Activated T-helper 9 cell treated with anti-CD3 and anti-CD28 coated beads, Interleukin-2, amount 50 U/mL, for 16 hours (primary cell): ENCODE results near the gene LMAN2.
A peak's percentile ranks its signal among the peaks of the same experiment; 100 is the strongest.
"Not testable (repeated sequence)": the region's sequence is repeated elsewhere in the genome, so short reads cannot be mapped to it uniquely, and the experiment has no call there.

Experiments
- DNase-seq: peaks from one replicate; pipeline ENCODE4 v3.0.0-alpha.2; 2020; ENCODE audit warnings: low read depth

The LMAN2 gene

DNA sequence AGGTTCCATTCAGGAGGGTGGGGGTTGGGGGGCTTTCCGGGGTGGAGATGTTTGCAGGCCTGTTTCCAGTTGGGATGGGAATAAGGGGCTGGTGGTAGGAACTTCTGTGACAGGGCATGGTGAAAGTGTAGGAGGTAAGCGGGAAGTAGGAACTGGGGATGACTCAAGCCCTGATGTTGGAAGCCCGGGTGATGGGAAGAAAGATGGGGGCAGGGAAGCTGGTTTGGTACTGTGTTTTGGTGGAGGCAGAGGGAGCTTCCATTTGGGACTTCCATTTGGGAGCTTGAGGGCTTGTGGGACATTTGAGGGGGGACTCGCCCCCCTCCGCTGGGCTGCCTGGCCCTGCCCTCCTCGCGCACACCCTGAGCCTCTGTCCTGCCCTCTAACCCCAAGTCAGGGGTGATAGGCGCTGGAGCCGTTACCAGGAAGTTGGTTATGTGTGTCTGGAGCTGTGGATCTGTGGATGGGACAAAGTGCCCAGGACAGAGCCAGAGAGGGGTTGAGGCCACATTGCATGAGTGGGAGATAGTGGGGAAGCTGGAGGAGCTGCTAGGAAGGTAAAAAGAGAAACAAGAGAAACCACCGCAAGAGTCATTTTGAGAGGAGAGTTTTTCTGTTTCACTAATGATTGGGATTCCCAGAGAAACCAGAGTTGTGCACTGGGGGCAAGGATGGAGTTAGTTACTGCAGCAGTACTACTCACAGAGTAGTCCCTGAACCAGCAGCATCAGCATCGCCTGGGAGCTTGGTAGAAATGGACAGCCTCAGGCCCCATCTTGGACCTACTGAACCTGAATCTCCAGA, 12.9 kb upstream of the LMAN2 start:
- no peak for DNase-seq

DNA sequence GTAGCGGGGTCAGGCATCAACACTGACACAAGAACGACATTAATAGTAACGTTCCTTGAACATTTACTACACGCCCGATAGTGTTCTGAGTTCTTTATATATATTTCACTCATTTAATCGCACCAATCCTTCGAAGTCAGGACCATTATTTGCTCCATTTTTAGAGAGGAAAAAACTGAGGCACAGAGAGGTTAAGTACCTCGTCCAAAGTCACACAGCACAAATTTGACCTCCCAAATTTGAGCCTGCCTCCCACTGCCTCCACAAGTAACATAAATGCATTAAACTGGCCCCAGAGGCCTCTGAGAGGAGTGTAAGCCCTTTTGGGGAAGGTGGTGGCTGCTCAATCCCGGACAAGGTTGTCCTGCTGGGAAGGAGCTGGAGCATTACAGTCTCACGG, 12.1 kb upstream of the LMAN2 start:
- DNase-seq: no peak

DNA sequence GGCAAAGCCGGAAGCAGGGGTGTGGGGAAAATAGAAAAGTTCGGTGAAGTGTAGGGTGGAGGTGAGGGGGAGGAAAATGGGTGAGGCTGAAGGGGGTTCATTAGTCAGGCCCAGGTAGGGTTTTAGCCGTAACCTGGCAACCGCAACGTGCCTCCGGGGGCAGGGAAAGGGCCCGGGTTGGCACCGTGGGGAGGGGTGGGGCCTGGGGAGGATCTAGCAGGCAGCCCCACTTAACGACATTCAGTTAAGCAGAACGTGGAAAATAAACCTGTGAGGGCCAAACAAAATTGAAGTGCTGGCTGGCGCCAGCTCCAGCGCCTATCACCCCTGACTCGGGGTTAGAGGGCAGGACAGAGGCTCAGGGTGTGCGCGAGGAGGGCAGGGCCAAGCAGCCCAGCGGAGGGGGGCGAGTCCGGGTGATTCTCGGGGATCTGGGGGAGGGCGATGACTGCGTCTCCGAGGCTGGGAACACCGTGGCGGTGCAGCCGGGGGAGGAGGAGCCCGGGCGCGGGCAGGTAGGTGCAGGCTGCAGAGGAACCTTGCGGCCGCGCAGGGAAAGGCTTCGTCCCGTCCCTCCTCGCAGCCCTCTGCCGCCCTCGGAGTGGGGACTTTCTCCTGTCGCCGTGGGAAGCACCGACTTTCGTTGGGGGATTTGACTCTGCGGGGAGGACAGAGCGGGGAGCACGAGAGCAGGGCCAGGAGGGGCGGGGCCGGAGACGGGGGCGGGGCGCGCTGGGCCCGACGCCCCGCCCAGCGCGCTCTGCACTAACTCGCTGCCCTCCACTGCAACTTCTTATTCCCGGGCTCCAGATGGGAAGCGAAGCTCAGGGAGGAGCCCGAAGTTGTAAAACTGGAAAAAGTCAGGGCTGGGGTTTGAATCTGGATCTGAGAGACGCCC, 11.4 kb upstream of the LMAN2 start:
- peak; percentile 62 for DNase-seq

DNA sequence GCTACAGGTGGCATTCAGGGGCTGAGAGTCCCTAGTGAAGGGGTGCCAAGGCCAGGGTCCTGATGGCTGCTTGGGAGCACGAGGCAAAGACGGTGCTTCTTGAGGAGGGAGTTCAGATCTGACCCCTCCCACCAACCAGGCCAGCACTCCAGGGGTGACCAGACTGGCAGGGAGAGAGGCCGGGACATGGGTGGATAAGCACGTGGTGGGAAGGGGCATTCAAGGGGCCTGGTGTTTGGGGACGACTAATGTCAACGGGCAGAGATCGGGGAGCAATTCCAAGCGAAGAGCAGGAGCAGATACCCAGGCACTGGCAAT, 10.8 kb upstream of the LMAN2 start:
- no peak for DNase-seq

DNA sequence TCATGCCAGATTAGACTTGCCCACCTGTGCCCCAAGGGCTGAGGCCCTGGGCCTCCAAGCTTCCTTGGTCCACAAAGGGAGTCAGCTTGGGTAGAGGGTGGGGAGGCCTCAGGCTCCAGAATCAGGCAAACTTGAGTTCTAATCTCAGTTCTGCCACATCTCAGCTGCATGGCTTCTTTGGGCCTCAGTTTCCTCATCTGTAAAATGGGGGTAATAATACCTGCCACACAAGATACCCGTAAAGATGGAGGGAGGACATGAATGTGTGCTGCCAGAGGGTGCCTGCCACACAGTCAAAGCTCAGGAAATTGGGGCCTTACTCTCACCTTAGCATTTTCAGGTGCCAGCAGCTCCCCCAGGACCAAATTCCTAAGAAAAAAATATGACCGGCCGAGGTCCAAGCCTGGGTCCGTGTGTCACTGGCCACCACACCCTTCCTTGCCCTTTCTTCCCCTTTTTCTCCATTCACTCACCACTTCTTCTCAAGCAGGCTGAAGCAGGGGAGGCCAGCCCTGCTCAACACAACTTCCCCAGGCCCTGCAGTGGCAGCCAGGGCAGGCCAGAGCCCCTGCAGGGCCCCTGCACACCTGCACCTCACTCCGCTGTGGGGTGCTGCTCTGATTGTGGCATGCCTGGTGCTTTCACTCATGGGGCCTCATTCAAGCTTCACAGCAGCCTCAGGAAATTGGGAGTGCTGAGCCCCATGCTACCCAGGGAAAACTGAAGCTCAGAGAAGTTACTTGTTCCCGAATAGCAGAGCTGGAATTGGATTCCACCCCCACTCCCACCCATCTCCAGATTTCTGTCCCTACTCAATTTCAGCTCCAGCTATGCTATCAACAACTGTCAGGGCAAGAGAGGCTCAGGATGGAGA, 10.2 kb upstream of the LMAN2 start:
- DNase-seq: no peak

DNA sequence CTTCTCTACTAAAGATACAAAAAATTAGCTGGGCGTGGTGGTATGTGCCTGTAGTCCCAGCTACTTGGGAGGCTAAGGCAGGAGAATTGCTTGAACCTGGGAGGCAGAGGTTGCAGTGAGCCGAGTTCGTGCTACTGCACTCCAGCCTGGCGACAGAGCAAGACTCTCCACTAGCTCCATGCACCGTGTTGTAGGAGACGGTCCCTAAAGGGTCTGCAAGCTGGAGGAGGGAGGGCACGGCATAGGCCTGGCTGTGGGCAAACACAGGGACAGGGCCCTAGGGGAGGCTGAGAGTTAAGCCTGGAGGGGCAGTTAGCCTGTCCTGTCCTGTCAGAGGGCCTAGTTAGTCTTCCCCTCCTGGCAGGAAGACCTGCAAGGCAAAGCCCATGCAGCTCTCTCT, 9.3 kb upstream of the LMAN2 start:
- DNase-seq: not testable (repeated sequence)

DNA sequence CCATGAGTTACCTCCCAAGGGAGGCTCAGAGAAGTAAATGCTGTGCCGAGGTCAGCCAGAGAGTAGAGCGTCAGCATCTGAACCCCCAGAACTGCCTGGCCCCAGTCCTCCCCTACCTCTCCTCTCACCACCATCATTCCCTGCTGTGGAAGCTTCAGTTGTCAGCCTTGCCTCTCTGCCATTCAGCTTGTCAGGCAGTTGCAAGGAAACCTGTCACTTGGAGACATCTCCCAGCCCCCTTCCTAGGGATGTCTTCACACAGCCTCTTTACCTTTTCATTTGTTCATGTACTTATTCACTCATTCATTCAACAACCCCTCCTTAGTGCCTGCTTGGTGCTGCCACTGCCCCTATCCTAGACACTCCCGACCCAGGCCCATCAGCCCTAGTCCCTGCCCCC, 8.4 kb upstream of the LMAN2 start:
- no peak for DNase-seq

DNA sequence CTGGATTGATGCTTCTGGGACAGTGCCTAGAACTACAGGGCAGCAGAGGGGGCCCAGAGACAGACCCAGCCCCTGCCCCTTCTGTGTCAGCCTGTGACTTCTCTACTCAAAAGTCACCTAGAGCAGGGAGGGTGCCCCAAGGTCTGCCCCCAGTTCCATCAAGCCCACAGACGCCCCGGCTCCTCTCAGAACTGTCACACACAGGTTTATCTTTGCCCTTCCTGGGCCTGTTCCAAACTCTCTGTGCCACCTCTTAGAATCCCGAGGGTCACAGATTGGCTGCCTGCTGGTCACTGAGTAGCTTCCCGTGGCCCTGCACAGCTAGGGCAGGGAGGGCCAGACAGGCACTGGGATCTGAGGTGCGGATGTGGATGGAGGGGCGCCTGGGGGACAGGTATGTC, 8.0 kb upstream of the LMAN2 start:
- no peak for DNase-seq

DNA sequence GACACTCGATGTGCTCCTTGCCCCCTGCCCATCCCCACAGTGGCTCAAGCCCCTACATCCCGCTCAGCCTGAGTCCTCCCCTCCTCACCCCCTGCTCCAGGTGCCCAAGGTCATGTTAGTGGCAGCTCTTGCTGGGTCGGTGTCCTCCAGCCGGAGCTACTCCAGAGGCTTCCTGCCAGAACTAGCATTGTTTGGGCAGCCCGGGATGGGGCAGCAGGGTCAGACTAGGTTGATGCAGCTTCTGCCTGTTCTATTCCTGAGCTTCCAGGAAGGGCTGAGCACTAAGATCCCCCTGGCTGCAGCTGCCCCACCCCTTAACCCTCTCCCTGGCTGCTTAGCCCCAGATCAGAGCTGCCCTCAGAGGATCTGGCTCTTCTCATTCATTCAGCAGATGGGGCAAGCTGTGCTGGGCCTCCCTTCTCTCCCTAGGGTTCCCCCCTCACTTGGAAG, 6.9 kb upstream of the LMAN2 start:
- DNase-seq: no peak

DNA sequence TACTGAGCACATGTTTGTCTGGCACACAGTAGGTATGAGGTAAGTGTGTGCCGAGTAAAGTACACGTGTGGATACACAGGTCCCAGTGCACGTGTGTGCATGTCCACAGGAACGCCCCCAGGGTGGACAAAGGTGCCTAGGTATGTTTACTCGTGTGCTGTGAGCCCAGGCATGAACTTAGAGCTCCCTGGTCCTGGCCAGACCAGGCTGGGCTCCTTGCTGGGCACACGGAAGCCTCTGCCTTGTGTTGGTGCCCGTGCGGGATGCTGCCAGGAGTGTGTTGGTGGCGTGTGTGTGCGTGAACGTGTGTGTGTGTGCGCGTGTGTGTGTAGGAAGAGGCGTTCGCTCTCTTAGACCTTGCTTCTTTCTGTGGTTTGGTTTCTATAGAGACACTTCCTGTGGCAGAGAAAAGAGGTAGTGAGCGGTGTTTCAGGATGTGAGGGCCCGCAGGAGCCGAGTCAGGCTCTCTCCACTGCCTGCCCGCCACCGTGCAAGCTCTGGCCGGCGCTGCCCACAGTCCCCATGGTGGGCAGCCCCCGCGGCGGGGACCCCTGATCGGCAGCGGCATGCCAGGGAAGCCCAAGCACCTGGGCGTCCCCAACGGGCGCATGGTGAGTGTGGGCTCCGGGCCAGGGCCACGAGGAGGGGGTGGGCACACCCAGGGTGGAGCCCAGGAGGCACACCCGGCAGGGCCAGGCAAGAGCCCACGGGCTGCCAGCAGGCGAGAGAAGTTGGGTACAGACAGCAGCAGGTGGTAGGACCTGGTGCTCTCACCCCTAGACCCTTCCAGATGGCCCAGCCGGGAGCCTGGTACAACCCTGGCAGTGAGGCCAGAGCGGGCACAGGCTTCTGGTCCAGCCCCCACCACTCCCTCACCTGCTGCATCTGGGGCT, 6.2 kb upstream of the LMAN2 start, which contains the start of gene RGS14:
Gene RGS14 (plus strand): TSS at position 466 of the 893 bp plus-strand sequence. CDS start 101 bp downstream, at position 567.
- DNase-seq: peak; percentile 54

DNA sequence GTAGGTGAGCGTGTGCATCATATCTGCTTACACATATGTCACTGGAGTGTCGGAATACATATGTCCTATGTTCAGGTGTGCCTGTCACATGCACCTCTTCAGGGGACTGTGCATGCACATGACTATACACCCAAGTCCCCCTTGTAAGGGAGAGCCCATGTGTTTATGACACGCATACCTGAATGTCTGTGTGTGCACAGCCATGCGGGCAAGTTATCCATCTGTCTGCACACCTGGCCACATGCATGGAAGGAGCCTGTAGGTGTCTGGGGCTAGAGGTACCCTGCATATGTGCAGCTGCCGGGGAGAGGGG, 5.6 kb upstream of the LMAN2 start:
- DNase-seq: no peak

DNA sequence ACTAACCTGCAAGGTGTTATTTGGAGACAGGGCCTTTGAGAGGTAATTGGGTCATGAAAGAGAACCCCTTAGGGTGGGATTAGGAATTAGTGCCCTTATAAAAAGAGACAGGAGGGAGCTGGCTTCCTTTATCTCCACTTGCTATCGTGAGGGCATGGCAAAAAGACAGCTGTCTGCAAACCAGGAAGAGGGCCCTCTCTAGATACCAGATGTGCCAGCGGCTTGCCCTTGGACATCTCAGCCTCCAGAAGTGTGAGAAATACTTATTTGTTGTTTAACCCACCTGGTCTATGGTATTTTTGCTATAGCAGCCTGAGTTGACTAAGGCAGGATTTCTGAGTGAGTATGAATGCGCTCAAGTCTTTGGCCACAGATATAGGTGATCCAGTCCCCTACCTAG, 5.3 kb upstream of the LMAN2 start:
- DNase-seq: no peak

DNA sequence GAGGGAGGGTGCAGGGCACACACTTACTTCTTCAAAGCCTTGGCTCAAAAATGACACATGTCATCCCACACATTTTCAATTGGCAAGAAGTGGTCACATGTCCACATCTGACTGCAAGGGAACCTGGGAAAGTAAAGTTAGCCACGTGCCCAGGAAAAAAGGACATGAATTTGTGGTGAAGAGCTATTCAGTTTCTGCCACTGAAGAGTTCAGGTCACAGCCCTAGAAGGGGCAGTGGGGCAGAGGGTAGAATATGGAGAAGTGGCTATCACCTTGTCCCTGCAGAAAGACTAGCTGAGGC, 4.3 kb upstream of the LMAN2 start:
- DNase-seq: no peak

DNA sequence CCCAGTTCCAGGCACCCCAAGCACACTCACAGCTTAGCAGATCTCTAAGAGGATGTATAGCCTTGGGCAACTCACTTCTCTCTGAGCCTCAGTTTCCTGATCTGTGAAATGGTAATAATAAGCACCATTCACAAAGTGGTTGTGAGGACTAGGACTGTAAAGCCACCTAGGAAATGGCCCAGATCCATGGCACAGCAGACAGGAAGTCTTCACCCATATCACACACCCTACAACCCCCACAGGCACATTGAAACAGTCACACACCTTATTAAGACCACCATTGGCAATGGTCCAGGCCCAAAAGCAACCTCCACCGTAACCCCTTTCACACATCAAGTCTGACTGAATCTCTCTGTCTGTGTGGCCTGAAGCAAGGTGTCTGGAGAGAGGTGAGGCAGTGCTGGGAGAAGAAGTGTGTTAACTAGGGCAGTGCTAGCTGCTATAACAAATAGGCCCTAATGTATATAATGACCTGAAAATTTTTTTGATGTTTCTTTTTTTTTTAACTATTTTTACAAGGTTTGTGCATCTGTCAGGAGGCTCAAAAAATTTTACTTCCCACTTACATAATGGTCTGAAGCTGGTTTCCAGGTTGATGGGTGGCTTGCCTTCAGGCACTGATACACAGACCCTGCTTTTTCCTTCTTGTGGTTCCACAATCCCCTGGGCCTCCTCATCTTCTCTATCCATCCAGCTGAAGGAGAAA, 3.8 kb upstream of the LMAN2 start:
- DNase-seq: no peak

DNA sequence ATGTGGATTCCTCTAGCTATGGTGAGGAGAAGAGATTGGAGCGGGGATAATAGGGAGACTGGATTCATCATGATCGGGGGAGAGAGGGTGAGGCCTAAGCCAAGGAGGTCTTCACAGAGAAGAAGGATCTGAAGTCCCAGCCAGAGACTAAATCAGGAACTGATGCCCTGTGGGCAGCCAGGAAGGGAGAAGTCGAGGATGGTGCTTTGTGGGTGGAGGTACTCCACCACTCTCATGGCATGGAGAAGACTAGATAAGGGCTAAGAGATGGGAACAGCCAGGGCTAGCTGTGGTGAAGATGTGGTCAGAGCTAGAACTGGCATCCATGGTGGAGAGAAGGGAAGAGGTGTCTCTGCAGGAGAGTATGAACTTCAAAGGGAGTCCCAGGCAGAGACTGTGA, 3.2 kb upstream of the LMAN2 start:
- no peak for DNase-seq

DNA sequence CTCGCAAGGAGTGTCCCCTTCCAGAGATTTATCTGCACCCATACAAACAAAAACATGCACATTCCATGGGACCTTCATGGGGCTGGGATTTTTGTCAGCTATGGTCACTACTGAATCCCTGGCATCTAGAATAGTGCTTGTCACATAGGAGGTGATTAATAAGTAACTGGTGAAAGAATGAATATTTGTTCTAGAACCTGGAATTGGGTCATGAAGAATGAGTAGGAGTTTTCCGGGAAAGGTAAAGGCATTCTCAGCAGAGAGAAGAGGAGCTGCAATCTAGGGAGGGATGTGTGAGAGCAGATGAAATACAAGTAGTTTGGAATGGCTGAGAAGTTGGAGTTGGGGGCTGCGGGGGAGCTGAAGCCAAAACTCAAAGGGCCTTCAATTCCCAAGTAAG, 2.8 kb upstream of the LMAN2 start:
- DNase-seq: no peak

DNA sequence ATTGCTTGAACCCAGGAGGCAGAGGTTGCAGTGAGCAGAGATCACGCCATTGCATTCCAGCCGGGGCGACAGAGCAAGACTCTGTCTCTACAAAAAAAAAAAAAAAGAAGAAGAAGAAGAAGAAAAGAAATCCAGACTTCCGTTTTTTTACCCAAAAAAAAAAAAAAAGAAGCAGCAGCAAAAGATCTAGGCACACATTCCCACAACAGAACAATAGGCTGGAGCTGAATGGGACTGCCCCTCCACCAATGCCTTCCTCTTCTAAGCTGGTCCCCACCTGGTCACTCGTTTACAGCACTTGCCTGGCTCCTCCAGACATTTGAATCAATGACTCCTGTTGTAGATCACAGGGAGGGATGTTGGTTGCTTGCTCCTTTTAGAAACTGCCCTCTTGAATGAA, 1.6 kb upstream of the LMAN2 start:
- no peak for DNase-seq

DNA sequence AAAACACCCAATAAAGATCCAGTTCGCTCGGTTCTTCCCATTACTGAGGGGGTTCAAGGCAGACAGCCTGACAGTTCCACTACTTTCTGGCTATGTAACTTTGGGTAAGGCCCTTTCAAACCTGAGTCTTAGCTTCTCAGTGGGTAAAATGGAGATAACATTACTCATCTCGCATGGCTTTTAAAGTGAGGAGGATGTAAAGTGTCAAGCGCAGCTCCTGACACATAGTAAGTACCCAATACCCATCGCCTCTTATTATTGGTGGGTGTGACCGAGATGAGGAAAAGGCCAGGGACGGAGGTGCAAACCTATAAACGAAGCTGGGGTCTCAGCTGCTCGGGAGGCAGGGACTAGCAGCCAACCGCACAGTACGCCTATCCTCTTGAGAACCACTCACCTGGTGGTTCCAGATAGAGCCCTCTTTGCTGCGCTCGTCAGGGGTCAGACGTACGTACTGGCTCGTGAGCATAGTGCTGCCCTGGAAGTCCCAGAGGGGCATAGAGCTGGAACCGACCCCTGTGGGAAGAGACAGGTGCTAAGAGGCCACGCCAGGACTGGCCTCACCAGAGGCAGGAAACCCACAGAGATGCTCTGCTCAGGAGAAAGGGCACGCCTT, 584 bp downstream of the LMAN2 start:
- no peak for DNase-seq

DNA sequence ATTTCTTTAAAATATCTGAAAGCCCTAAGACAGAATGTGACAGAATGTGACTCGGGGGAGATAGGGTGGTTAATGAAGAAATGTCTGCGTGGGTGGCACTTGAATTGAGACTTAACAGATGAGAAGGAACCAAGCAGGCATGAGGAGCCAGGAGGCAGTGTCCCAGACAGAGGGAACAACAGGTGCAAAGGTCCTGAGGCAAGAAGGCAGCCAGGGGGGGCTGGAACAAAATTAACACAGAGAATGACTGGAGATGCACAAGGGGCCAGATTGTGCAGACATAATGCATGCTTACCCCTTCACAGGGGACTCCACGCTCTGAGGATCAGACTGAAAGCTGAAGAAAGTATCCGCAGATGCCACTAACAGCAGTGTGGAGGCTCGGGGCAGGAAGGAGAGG, 1.7 kb downstream of the LMAN2 start:
- DNase-seq: no peak

DNA sequence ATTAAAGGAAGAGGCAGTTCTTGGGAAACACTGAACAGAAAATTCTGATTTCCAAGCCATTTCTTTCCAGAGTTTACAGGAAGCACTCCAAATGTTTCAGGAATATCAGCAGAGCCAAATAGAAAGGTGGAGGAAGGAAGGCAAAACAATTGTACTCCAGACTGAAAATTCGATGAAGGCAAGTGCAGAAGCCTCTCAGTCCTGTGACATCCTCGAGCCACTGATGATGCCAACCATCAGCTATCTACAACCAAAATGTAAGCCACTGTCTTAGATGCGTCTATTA, 2.2 kb downstream of the LMAN2 start:
- DNase-seq: no peak

DNA sequence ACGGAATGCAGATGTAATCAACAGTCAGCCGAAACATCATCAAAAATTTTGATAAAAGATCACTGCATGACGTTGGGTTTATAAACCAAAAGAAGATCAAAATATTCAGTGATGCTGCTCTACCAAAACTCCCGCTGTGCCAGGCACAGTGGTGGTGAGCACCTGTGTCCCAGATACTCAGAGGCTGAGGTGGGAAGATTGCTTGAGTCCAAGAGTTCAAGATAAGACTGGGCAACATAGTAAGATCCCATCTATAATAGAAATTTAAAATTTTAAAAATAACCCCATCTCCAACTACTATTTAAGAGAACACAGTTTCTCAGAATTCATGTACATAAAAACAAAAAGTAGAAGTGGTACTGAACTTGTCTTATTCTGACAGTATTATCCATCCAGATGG, 3.8 kb downstream of the LMAN2 start:
- no peak for DNase-seq
